RPMI8226 (cell line): ENCODE data around the gene MRNIP.

Source experiments
- DNase-seq: peaks from one replicate; pipeline ENCODE4 v3.0.0-alpha.2; 2015

The MRNIP gene

DNA sequence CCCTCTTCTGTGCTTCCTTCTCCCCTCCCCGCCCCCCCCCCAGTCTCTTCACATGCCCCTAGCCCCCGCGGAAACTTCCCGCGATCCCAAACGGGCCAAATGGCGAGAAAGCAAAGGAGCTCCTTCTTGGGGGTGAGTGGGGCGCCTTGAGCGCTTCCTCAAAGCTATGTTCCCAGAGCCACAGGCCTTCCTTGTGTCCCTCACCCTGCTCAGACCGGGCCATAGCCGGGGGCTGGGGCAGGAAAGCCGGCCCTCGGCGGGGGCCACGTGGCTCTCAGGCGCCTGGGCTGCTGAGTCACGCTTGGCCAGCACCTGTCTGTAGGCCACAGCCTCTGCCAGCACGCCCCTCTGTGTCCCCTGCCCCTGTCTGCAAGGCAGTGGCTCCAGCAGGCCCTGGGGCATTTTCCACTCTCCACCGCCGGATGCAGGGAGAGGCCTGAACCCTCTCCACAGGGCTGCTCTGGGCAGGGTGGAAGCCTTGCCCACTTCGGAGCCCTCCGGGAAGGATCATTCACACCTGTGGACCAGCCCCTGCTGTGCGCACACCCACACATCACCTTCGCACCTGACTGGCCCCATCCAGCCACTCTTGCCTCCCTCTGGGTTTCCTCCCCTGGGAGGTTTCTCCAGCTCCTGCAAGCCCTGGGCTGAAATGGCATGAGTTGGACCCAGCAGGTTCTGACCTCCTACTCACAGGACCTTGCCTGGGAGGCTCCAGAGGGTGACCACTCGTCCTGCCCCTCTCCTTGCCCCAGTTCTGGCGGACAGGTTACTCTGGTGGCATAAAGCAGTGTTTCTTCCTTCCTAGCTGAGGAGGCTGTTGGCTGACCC, 39.1 kb downstream of the MRNIP start:
- peak; percentile 86 for DNase-seq

- peak; percentile 95 for DNase-seq
Observed at GRCh38 chr5:179818746-179819295, 39.8 kb downstream of the MRNIP start.

- no peak for DNase-seq
Observed at GRCh38 chr5:179817890-179818745, 40.5 kb downstream of the MRNIP start.

DNA sequence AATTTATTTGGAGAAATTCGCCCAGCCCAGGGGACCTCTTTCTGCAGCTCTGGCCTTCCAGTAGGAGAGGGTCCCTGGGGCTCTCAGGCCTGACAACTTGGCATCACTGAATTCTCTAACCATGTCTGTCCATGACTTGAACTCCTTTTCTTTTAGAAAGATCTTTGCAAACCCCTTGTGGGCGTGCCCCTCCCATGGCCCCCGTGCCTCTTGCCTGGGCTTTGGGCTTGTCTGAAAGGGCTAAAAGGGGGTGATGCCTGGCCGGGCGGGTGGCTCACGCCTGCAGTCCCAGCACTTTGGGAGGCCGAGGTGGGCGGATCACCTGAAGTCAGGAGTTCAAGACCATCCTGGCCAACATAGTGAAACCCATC, 41.2 kb downstream of the MRNIP start:
- no peak for DNase-seq

DNA sequence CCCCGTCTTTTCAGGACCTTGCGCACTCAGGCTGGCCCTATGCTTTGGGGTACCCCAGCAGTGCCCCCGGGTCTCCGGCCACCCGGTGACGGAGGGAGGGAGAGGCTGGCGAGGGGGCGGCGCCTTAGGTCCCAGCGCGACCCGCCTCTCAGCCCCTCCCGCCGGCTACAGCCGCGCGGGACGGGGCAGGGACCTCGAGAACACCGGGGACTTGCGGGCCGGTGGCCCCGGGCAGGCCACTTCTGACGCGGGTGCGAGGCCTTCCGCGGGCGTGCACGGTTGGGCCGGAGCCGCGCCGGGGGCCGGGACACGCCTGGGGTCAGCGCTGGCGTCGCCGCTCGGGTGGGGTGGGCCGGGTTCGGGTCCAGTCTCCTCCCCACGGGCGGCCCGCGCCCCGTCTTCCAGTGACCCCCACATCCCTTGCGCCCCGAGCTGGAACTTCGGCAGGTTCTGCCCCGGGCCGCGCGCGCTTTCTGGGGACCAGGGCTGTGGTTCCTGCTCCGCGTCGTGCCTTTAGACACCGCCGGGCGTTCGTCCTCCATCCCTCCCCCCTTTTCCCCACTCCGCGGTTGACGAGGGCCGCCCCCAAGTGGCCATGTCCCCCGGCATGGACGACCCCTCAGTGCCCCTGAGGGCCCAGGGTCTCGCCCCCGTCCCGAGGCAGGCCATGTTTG, 41.7 kb downstream of the MRNIP start:
- DNase-seq: no peak

GRCh38 chr5:179816401-179816795, 42.2 kb downstream of the MRNIP start:
- DNase-seq: no peak

- DNase-seq: no peak
Observed at GRCh38 chr5:179815491-179816249, 42.9 kb downstream of the MRNIP start.

DNA sequence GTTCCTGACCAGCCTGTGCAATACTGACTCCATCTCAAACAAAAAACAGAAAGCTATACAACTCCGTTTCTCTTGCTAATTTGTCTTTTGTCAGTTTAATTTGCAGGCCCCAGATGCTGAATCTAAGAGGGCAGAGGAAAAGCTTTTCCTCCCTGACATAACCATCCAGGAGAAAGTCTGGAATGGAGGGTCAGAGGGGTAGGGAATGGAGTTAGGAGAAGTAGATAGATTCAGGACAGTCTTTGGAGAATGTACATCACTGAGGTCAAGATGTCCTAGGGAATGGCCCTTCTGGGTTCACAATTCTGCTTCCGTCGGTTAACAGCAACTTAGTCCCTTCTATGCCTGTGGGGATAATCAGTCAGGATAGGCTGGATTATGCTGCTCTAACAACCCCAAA, 44.5 kb downstream of the MRNIP start:
- no peak for DNase-seq

DNA sequence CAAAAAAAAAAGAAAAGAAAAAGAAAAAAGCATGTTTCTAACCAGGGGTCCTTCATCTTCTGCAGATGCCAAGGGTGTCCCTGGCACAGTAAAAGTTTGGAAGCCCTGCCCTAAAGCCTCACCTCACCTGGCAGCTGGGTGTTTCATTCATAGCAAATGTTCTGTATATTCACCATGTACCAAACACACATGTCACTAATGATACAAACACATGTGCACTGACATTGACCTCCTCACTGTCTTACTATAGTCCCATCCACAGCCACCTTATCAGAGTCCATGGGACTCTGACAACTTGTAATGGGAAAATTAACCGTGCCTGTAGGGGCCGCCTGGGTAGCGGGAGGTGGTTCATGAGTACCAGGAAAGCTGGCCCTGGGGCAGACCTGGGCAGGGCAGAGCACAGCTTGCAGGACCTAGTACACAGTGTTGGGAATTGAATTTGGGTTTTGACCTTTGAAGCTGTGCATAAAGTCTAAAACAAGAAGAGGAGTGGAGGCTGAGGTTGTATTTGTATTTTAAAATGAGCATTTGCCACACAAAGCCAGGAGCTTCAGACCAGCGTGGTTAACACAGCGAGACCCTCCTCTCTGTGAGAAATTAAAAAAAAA, 45.5 kb downstream of the MRNIP start:
- DNase-seq: no peak

DNA sequence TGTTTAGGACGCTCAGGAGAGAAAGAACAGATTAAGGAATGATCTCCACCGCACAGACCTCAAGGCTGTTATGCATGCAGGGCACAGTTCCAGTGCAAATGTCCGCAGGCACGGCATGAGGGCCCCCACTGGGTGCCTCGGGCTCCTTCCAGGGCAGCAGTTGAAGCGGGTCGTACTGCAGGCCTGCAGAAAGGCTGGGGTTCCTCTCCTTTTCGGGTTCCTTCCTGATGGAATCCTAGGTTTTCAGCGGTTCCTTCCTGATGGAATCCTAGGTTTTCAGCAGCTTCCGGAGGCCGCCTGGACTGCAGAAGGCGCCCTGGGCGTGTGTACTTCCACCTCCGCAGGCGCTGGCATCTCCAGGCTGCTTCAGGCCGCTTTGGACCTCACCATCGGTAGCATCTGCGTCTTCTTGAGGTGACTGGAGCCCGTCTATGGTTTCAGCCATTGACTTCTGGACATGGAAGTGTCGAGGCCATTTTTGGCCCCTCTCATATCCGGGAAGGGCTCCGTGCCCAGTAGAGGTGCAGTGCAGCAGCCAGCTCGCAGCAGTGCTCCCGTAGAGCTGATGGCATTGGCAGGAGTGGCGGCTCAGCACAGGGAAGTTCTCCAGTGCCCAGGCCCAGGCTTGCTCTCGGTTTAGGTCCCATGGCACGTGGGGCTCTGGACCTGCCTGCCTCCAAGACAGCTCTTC, 46.3 kb downstream of the MRNIP start:
- no peak for DNase-seq

GRCh38 chr5:179806250-179807048, 52.2 kb downstream of the MRNIP start, which contains the start of gene MGAT4B:
Gene MGAT4B (minus strand): TSS chr5:179806866. CDS start chr5:179806583, 283 bp downstream.
- peak; percentile 85 for DNase-seq

- DNase-seq: peak; percentile 57
Observed at GRCh38 chr5:179805529-179806249, 52.9 kb downstream of the MRNIP start.

GRCh38 chr5:179805070-179805528, 53.5 kb downstream of the MRNIP start:
- peak; percentile 34 for DNase-seq

GRCh38 chr5:179804555-179804947, 54.1 kb downstream of the MRNIP start:
- no peak for DNase-seq

GRCh38 chr5:179803651-179804554, 54.7 kb downstream of the MRNIP start:
- no peak for DNase-seq

- DNase-seq: no peak
Observed at GRCh38 chr5:179802950-179803562, 55.6 kb downstream of the MRNIP start.

- DNase-seq: no peak
Observed at GRCh38 chr5:179802207-179802883, 56.3 kb downstream of the MRNIP start.
